HG02840 (cell line): Measurements from ENCODE around the gene UHMK1.

Experiments used
- ATAC-seq: cut with Tn5 transposase; IDR thresholded peaks from one replicate; pipeline ENCODE4 v1.9.1; 2021; ENCODE audit warnings: mild to moderate bottlenecking, moderate library complexity, moderate number of reproducible peaks; ENCODE audit not compliant: unreplicated experiment, low FRiP score

UHMK1 gene

DNA sequence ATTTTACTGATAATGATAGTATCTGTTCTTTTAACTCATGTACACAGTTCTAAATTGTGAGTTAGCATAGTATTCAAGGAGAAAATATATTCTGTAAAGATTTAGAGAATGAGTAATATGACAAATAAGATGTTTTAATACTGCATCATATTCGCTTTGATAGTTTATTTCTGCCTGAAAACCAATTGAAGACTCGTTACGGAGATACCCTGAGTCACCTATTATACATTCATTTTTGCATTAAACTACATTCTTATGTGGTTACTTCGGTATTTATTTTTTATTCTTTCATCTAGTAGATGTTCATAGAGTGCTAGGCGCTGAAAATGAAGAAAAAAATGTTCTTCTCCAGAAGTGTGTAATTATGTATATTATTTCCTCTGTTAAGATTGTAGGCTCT lies 5.3 kb downstream of the UHMK1 start:
- no peak for ATAC-seq

DNA sequence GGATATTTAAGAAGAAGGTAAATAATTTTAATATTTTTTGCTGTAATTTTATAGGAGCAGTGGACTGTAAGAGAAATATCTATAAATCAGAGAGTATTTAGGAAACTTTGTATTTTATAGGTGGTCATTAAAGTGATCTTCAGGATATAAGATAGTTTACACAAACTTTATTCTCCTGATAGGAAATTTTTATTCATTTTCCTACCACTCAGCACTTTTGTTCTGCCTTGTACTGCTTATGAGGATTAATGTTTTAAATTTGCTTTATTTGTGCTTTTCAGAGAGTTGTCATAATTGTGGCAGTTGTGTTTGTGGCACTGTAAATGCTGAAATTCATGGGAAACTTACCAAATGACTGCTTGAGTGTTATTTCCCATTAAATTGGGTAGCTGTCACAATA lies 29.7 kb downstream of the UHMK1 start:
- ATAC-seq: no peak

DNA sequence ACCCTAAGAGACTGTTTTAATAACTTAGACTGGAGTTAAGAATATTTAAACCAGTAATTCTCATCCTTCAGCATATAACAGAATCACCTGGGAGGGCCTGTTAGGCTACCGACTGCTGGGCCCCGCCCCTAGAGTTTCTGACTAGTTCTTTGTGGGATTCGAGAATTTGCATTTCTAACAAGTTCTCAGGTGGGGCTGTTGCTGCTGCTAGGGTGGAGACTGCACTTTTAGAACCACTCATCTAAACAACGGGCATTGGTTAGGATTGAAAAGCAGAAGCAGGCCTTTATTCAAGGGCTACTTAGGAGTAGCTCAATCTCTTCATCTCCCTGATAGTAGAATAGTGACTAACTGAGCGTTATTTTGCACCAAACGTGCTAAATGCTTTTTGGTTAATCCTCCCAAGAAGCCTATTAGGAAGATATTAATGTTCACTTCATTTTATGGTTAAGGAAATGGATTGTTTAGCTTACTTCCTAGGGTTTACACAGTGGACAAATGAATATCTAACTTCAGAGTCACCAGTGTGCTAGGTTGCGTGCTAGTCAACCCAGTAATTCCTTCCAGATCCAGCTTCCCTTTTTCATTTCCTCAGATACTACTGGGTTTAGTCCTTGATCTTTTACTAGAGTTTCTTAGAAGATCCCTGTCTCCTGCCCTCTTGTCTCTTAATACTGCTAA lies 32.8 kb downstream of the UHMK1 start:
- peak; percentile 96 for ATAC-seq

DNA sequence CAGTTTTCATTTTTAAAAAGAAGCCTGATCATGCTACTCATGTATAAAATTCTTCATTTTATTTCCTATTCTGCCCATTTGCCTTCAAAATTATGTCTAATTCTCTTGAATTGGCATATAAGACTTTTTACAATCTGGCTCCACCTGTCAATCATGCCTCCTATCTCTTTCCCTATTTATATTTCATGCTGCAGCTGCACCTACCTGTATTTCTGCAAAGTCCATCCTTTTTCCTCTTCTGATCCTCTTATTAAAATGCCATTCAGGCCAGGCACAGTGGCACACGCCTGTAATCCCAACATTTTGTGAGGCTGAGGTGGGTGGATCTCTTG lies 33.3 kb downstream of the UHMK1 start:
- no peak for ATAC-seq

DNA sequence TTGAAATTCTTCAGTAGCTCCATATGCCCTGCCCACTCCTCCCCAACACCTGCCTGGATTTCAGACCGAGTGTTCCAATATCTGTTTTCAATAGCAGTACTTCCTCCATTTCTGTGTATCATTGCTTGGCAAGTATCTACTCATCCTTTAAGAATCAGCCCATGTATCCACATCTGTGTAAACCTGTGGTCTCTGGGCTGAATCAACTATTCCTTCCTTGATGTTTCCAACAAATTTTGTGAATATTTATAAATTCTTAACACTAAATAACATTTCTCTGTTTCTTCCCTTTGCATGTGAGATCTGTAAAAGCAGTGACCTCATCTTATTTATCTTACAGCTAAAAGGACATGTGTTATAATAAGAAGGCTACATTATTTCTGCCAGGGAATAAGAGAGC lies 37.9 kb downstream of the UHMK1 start:
- no peak for ATAC-seq

DNA sequence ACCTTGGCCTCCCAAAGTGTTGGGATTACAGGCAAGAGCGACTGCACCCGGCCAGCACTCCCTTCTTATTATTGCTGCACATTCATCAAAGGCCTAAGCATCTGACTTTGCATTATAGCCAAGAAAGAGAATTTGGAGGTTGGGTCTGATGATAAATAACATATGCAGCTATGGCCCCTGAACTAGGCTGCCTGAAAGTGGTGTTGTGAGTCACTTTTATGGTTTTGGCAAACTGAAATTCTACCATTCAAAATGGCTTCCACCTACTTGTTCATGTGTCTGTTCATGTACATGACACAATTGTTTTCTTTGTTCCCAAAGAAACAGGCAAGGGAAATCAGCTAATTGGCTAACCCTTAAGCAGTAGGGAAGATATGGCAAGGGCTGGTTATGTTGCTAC lies 38.9 kb downstream of the UHMK1 start:
- no peak for ATAC-seq

DNA sequence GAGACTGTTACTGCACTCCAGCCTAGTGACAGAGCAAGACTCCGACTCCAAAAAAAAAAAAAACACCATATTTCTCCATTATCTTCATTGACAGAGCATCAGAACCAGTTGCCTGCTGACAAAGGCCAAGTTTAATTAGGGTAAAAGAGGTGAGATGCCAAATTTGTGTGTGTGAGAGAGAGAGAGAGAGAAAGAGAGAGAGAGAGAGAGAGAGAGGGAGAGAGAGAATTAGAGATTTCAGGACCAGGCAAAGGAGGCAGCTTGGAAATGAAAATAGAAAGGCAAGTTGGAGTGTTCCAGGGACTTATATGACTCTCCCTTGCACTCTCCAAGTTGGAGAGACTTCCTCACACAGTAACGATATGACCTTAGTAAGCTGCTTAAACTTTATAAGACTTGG lies 39.6 kb downstream of the UHMK1 start:
- no peak for ATAC-seq

DNA sequence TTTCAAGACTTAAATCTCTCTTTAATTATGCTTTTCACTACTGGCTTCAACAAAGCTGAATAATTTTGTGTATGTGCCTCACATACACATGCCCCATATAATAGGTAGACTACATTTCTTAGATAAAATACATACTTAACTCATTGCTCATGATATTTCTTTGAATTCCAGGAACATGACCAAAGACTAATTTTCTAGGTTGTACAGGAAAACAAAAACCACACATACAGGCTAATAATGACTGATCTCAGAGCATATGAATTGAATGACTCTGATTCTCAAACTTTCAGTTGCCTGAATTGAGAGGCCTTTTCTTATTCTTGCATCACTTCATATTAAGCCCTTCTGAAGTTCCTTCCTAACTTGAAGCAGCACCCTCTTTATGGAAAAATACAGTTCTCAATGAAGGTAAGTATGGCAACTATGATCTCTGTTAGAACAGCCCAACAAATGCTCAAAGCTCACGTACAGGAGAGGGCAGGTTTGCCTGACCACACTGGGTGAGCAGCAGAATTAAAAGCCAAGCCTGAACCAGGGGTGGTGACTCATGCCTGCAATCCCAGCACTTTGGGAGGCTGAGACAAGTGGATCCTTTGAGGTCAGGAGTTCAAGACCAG lies 41.3 kb downstream of the UHMK1 start:
- no peak for ATAC-seq

DNA sequence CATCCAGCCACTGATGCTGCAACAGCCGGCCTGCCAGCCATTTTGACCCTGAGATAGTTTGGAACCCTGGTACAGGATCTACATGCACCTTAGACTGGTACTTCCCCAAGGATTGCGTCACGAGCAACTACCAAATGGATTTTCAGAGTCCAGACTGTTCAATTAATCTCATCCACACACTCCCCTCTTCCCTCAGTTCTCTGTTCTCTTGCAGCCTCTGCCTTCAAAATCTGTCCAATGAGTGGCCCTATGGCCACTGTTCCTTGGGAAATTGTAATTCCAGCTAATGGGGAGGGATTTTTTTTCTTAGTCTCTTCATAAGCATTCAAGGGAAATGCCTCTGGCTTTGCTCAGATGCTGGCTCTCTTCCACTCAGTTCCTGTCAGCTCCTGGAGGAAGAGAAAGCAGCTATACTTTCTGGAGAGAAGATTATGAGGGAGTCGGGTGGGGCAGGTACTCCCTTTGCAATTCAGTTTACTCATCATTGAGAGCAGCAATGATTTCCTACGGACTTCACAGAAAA lies 44.1 kb downstream of the UHMK1 start:
- ATAC-seq: no peak

DNA sequence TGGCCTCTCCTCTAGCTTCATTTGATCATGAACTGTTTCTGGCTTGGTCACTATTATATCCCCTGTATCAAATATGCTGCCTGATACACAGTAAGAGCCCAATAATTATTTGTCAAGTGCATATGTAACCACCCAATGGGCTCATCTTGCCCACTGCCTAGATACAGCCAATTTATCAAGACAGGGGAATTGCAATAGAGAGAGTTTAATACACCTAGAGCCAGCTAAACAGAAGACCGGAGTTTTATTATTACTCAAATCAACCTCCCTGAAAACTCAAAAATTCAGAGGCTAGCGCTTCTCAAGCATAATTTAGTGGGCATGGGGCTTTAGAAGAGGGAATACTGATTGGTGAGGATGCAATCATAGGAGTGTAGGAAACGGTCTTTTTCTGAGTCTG lies 45.6 kb downstream of the UHMK1 start:
- no peak for ATAC-seq

DNA sequence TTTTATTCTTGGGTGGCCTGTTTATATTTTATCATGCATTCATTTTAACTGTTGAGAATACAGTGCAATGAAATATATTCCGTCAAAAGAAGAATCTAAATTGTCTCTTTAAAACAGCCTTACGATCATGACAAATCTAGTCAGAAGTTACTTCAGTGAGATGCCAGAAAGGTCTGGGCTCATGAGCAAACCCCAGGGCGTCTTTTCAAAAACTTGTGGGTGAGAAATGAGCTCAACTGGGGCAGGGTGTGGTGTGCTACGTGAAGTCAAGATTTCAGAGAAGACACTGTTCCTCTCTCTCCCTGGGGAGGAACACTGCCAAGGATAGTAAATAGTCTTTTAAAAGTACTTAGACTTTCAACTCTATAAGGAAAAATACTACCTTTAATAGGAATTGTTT lies 50.6 kb downstream of the UHMK1 start:
- no peak for ATAC-seq

DNA sequence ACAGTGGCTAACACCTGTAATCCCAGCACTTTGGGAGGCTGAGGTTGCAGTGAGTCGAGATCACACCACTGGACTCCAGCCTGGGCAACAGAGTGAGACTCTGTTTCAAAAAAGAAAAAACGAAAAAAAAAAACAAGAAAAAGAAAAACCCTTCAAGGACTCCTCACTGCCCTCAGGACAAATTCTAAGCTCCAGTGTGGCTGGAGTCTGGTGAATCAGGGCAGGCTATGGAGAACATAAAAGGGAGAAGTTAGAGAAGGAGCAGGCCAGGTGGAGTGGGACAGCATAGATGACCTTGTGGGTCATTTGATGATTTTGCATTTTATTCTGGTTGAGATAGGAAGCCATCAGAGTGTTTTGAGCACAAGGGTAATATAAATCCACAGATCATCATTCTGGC lies 51.4 kb downstream of the UHMK1 start:
- no peak for ATAC-seq

DNA sequence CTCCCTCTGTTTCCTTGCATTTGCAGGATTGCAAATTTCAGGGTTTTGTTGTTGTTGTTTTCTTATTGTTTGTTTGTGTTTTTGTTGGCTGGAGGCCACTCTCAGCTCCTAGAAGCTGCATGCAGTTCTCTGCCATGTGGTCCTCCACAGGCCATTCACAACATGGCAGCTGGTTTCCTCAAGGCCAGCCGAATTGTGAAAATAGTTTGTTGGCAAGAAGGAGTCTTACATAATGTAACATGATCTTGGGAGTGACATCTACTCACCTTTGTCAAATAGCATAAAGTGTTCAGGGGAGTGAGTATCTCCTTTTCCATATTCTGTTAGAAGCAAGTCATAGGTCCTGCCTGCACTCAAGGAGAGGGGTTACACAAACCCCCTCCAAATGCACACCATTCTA lies 53.3 kb downstream of the UHMK1 start:
- ATAC-seq: no peak

DNA sequence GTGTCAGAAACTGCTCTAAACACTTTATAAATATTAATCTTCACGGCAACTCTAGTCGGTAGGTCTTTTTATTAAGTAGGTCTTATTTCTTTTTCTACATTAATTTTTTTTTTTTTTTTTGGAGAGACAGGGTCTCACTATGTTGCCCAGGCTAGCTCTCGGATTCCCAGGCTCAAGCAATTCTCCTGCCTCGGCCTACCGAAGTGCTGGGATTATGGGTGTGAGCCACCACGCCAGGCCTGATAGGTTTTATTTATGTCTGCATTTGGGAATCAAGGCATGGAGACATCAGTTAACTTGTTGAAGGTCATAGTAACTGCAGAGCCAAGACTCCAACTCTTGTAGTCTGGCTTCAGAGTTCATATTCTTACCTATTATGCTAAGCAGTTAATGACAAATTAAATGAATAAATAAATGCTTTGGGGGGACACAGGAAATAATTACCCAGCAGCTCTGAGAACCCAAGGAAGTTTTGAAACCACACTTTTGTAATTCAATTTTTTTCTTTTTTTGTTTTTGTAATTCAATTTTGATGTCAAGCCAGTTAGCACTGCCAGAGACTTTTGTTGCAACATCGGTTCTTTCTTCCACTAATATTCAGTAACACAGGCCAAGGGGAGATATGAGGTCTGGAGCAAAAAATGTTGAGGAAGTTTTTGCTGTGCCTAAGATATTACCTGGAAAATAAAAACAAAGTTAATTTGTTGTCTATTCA lies 54.5 kb downstream of the UHMK1 start:
- no peak for ATAC-seq

DNA sequence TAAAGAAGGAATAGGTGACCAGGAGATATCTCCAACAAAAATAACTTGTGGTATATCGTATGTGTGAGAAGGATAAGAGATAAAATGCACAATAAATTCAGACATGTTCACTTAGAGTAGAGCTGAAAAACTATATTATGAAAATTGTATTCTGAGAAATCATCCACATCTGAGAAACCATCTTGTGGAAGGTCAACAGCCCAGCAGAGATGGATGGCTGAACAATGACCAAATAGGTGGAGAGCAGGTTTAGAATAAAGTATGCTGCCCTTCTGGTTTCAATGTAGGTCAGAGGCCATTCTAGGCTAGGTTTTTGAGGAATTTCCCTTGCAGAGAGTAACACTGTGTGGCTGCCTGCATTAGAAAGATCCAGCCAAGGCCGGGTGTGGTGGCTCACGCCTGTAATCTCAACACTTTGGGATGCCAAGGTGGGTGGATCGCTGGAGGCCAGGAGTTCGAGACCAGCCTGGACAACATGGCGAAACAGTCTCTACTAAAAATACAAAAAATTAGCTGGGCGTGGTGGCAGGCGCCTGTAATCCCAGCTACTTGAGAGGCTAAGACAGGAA lies 55.1 kb downstream of the UHMK1 start:
- ATAC-seq: no peak

DNA sequence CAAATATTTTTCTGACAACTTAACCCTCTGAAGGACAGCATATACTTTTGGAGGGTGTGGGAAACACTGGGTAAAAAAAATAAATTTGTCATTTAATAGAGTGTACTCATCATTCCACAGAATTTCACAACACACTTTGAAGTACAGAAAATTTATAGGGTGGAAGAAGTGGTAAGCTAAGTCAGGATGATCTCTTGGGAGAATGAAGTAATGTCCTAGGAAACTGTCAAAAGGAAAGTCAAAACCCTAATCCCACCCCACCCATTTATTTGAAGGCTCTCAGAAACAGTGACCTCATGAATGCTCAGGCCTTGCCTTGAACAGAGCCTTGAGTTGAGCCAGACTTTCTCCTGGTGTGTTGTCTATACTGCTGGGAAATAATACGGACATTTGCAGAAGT lies 56.6 kb downstream of the UHMK1 start:
- no peak for ATAC-seq

DNA sequence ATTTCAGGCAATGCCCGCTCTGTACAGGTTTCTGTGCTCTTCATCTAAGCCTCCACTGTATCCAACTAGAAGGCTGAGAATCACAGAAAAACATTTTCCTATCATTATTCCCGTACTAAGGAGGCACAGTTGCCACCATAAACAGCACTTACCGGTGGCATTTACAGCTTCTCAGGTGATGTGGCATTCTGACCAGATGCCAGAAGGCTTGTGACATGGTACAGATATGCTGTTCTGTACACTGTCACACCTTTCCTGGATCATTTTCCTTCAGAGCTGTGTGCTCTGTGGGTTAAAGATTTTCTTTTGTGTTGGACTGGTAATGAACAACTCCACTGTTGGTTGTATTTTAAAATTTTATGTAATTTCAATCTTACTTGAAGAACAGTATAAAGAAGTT lies 59.9 kb downstream of the UHMK1 start:
- no peak for ATAC-seq

DNA sequence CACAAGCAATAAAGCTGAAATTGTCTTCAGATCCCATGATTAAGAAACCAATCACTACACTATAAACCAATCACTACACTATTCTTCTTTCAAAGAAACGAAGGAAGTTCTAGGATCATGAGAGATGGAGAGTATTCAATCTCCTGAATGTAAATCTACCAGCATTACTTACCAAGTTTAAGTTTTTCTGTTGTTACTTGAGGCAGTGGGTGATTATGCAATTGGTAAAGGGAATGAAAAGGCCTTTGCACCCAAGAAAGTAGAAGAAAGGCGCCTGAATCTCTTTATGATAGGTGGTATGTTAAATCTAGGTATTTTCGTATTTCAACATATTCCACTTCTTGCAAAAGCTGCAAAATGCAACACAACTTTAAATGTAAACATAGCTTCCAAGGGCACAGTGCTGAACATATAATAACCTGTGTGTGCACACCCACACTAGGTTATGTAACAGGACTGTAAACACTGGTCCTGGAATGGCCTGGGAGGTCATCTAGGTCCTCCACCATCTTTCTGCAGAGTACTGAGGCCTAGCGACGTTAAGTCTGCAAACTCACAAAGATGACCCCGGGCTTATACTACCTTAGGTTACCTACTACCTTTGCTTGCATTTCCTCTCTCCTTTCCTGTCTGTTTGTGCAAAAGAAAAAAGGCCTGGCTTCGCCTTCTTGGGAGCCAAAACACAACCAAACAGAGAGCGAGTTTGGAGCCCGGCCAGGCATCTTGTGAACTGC lies 62.9 kb downstream of the UHMK1 start:
- ATAC-seq: no peak

DNA sequence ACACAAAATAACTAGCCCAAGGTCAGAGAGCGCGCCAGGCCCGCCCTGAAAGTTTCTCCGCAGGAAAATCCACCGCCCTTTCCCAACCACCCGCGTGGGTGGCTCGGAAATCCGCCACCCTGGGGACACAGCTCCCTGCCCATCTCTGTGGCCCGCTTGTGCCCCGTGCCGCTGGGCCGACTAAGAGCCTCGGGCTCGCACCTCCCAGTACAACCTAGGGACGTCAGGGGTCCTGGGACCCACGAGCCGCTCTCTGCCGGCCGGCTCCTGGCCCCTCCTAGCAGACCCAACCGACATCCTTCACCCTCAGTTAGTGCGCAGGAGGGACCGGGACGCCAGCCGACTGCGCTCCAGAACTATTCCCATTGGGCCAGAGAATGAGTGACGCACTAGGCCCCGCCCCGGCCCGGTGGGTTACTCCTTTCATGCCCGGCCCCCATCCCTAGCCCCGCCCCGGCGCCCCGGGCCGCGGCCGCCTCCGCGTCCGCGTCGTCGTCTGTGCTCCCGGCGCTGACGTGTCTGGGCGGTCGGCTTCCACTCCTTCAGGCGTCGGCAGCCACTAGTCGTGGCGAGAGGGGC lies 63.5 kb downstream of the UHMK1 start:
- ATAC-seq: peak; percentile 97

DNA sequence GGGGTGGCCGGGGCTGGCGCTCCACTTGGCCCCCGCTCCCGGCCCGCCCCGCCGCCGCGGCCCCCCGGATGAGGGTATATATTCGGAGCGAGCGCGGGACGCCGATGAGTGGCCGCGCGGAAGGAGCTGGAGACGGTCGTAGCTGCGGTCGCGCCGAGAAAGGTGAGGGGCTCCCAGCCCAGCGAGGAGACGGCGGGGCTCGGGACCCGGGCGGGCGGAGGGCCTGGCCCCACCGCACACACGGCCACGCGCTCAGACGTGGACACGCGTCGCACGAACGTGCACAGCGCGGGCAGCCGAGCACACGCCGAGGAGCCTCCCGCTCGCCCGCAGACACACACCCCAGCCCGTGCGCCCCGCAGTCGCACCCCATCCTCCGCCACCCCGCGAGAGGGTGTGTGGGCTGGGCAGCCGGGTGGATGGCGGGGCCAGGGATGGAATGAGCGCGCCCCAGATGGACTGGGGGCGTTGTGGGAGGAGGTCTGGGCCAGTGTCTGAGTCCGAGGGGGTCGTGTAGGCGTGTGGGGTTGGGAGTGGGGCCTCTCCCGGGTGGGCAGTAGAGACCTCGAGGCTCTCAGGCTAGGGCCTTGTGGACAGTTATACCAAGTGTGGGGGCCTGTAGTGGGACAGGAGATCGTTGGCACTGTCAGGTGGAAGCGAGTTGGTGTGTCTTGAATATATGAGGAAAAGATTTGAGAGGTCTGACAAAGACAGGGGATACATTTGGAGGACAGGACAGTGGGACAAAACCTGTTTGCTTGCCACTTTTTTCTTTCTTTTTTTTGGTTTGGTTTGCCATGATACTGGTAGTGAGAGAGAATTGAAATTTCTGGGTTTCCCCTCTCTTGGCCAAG lies 64.2 kb downstream of the UHMK1 start, which contains the start of gene UAP1:
TSS of gene UAP1 (plus strand) at position 107 of the 854 bp plus-strand sequence. CDS start 4,347 bp downstream, outside the sequence.
- peak; percentile 30 for ATAC-seq
